GM19193 (cell line): ENCODE data around the gene ARHGAP4.

Experiments
- POLR2A ChIP-seq: IDR thresholded peaks from 4 replicates; pipeline ENCODE4 v1.6.1; 2011; ENCODE audit not compliant: insufficient read depth, insufficient read length; ENCODE audit errors: extremely low read depth

The ARHGAP4 gene

GRCh38 chrX:153953892-153954557 is 28.0 kb upstream of the ARHGAP4 start:
- TF ChIP-seq POLR2A, result peak; percentile 12

GRCh38 chrX:153953342-153953830 is 27.3 kb upstream of the ARHGAP4 start:
- peak; percentile 19 for TF ChIP-seq POLR2A

- TF ChIP-seq POLR2A, result no peak
Observed at GRCh38 chrX:153952373-153953026, 26.4 kb upstream of the ARHGAP4 start.

- TF ChIP-seq POLR2A, result no peak
Observed at GRCh38 chrX:153951683-153952372, 25.8 kb upstream of the ARHGAP4 start.

GRCh38 chrX:153950127-153950526 is 24.1 kb upstream of the ARHGAP4 start:
- no peak for TF ChIP-seq POLR2A

GRCh38 chrX:153948847-153949805 is 23.1 kb upstream of the ARHGAP4 start:
- TF ChIP-seq POLR2A, result no peak

GRCh38 chrX:153948002-153948466 is 22.0 kb upstream of the ARHGAP4 start:
- no peak for TF ChIP-seq POLR2A

- peak; percentile 12 for TF ChIP-seq POLR2A
Observed at GRCh38 chrX:153947009-153947769, 21.1 kb upstream of the ARHGAP4 start.

GRCh38 chrX:153945956-153946943 is 20.2 kb upstream of the ARHGAP4 start:
- TF ChIP-seq POLR2A, result peak; percentile 35

- TF ChIP-seq POLR2A, result no peak
Observed at GRCh38 chrX:153944800-153945150, 18.7 kb upstream of the ARHGAP4 start.

- no peak for TF ChIP-seq POLR2A
Observed at GRCh38 chrX:153944140-153944799, 18.2 kb upstream of the ARHGAP4 start, which contains the start of gene RENBP. TSS of gene RENBP (minus strand) at chrX:153944643. CDS start at chrX:153944610, 33 bp downstream.

- no peak for TF ChIP-seq POLR2A
Observed at GRCh38 chrX:153941336-153942252, 15.5 kb upstream of the ARHGAP4 start.

GRCh38 chrX:153939573-153939972 is 13.5 kb upstream of the ARHGAP4 start:
- no peak for TF ChIP-seq POLR2A
